ENCODE measurements around the gene RCAN2. TPM values are rescaled to one million over a fixed set of nuclear protein-coding genes. Genes with fewer than 3 reads are reported as not detected.
"Not testable (repeated sequence)": the region's sequence is repeated elsewhere in the genome, so short reads cannot be mapped to it uniquely, and the experiment has no call there.

RCAN2 gene
- polyA plus RNA-seq, 3 donors, result 14.8 to 22.4 (median 22.4) TPM

GRCh38 chr6:46347669-46348068 lies 143.6 kb downstream of the RCAN2 start:
- no peak for DNase-seq

GRCh38 chr6:46340246-46340645 lies 151.0 kb downstream of the RCAN2 start:
- DNase-seq, result no peak

GRCh38 chr6:46338131-46338530 lies 153.1 kb downstream of the RCAN2 start:
- no peak for DNase-seq

- DNase-seq, result no peak
Measured at GRCh38 chr6:46334442-46334841, 156.8 kb downstream of the RCAN2 start.

GRCh38 chr6:46333481-46333880 lies 157.8 kb downstream of the RCAN2 start:
- DNase-seq, result no peak

- DNase-seq, result not testable (repeated sequence)
Measured at GRCh38 chr6:46332448-46332847, 158.8 kb downstream of the RCAN2 start.

- no peak for DNase-seq
Measured at GRCh38 chr6:46331461-46331860, 159.8 kb downstream of the RCAN2 start.

- no peak for DNase-seq
Measured at GRCh38 chr6:46329568-46329967, 161.7 kb downstream of the RCAN2 start.

GRCh38 chr6:46327779-46328178 lies 163.5 kb downstream of the RCAN2 start:
- no peak for DNase-seq

GRCh38 chr6:46325561-46326530 lies 165.4 kb downstream of the RCAN2 start:
- peak; percentile 26 for DNase-seq

- DNase-seq, result no peak
Measured at GRCh38 chr6:46324706-46325105, 166.5 kb downstream of the RCAN2 start.

GRCh38 chr6:46323966-46324622 lies 167.2 kb downstream of the RCAN2 start:
- no peak for DNase-seq

- DNase-seq, result no peak
Measured at GRCh38 chr6:46323312-46323965, 167.8 kb downstream of the RCAN2 start.

GRCh38 chr6:46320505-46320904 lies 170.7 kb downstream of the RCAN2 start:
- DNase-seq, result no peak

- no peak for DNase-seq
Measured at GRCh38 chr6:46315589-46315988, 175.7 kb downstream of the RCAN2 start.

GRCh38 chr6:46312654-46313053 lies 178.6 kb downstream of the RCAN2 start:
- no peak for DNase-seq

- no peak for DNase-seq
Measured at GRCh38 chr6:46310196-46310595, 181.1 kb downstream of the RCAN2 start.

GRCh38 chr6:46306431-46306830 lies 184.8 kb downstream of the RCAN2 start:
- DNase-seq, result no peak

GRCh38 chr6:46305833-46306232 lies 185.4 kb downstream of the RCAN2 start:
- no peak for DNase-seq

- DNase-seq, result no peak
Measured at GRCh38 chr6:46305236-46305635, 186.0 kb downstream of the RCAN2 start.

- no peak for DNase-seq
Measured at GRCh38 chr6:46302816-46303215, 188.4 kb downstream of the RCAN2 start.

GRCh38 chr6:46302176-46302575 lies 189.1 kb downstream of the RCAN2 start:
- DNase-seq, result no peak

- DNase-seq, result no peak
Measured at GRCh38 chr6:46299253-46299652, 192.0 kb downstream of the RCAN2 start.

Measured in renal pelvis (tissue), 4 donors.